Endothelial cell (in vitro differentiated cells): ENCODE results near the gene NRXN3. TPM values are rescaled to one million over a fixed set of nuclear protein-coding genes. Genes with fewer than 3 reads are reported as not detected.

Source experiments
- DNase-seq: peaks from one replicate; pipeline ENCODE4 v3.0.0; 2021; ENCODE audit warnings: low spot score
- H3K27ac Mint-ChIP-seq: one replicate; pipeline ENCODE4 v1.8.0; 2021; ENCODE audit warnings: mixed read lengths, inconsistent platforms; ENCODE audit not compliant: unreplicated experiment
- H3K27me3 Mint-ChIP-seq: one replicate; pipeline ENCODE4 v1.8.0; 2021; ENCODE audit warnings: mild to moderate bottlenecking, moderate library complexity, mixed read lengths, inconsistent platforms; ENCODE audit not compliant: unreplicated experiment
- H3K36me3 Mint-ChIP-seq: one replicate; pipeline ENCODE4 v1.8.0; 2021; ENCODE audit warnings: mild to moderate bottlenecking, low read depth, mixed read lengths, inconsistent platforms; ENCODE audit not compliant: unreplicated experiment
- H3K4me1 Mint-ChIP-seq: one replicate; pipeline ENCODE4 v1.8.0; 2021; ENCODE audit warnings: mild to moderate bottlenecking, mixed read lengths, inconsistent platforms; ENCODE audit not compliant: unreplicated experiment
- H3K4me3 Mint-ChIP-seq: one replicate; pipeline ENCODE4 v1.8.0; 2021; ENCODE audit warnings: mild to moderate bottlenecking, mixed read lengths, inconsistent platforms; ENCODE audit not compliant: unreplicated experiment
- H3K9me3 Mint-ChIP-seq: one replicate; pipeline ENCODE4 v1.8.0; 2021; ENCODE audit warnings: mixed read lengths, inconsistent platforms; ENCODE audit not compliant: unreplicated experiment
- total RNA-seq: library from RNA; stranded (reverse); fragmentation: NEBNext Ultra II Directional; extraction: Animal tissue kit (Norgen Biotek cat#: 25700); gene quantifications from one replicate; pipeline ENCODE4 v1.2.1, GENCODE V29; 2021; ENCODE audit not compliant: unreplicated experiment
- TF ChIP-seq, protein P1 (sequence below): fragments of 200-600 bp; sonication (generic); IDR thresholded peaks from one replicate; pipeline ENCODE4 v1.5.0; 2021; ENCODE audit warnings: antibody characterized with exemption; ENCODE audit not compliant: unreplicated experiment

NRXN3 gene
- total RNA-seq, 1 donor from 2014 or later: 2.3 TPM

DNA sequence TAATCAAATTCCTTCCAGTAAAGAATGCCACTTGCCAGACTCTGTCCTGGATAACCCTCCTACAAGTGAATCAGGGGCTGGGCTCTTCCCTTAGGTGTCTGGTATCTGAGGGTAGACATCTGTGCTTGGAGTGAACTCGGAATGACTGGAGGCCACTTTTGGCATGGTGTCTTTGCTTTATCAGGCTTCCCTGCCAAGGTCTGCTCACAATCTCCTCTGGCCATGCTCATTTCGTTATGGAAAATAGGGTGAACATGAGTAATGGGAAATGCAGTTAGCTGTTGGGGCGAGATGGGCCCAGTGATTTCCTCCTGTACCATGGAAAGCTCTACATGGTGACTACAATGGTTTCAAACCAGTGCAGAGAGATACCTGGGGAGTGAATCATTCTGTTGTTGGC is 212.9 kb downstream of the NRXN3 start:
- H3K4me1 Mint-ChIP-seq: no peaks in the 10 kb centered on the region
- H3K36me3 Mint-ChIP-seq: no peaks in the 10 kb centered on the region
- H3K27ac Mint-ChIP-seq: no peak overlapping the region
- H3K4me3 Mint-ChIP-seq: no peak overlapping the region
- TF ChIP-seq, protein P1, sequence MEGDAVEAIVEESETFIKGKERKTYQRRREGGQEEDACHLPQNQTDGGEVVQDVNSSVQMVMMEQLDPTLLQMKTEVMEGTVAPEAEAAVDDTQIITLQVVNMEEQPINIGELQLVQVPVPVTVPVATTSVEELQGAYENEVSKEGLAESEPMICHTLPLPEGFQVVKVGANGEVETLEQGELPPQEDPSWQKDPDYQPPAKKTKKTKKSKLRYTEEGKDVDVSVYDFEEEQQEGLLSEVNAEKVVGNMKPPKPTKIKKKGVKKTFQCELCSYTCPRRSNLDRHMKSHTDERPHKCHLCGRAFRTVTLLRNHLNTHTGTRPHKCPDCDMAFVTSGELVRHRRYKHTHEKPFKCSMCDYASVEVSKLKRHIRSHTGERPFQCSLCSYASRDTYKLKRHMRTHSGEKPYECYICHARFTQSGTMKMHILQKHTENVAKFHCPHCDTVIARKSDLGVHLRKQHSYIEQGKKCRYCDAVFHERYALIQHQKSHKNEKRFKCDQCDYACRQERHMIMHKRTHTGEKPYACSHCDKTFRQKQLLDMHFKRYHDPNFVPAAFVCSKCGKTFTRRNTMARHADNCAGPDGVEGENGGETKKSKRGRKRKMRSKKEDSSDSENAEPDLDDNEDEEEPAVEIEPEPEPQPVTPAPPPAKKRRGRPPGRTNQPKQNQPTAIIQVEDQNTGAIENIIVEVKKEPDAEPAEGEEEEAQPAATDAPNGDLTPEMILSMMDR: no peak
- no peaks in the 10 kb centered on the region for H3K27me3 Mint-ChIP-seq
- DNase-seq: no peak
- no peaks in the 10 kb centered on the region for H3K9me3 Mint-ChIP-seq

DNA sequence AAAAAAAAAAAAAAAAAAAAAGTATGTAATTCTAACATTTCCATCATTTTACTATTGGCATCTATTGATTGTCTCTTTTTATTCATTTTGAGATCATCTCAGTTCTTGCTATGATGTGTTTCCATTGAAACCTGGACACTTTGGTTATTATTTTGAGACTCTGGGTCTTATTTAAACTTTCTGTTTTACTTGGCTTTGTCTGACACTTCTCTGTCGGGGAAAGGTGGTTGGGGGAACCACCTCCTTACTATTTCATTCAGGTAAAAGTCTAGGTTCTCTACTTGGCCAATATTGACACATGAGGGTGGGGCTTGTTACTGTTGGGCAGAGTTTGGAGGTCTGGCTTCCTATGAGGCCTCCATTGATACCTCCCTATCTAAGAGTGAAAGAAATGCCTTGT is 228.0 kb downstream of the NRXN3 start:
- no peak for DNase-seq
- TF ChIP-seq, protein P1: no peak
- H3K4me3 Mint-ChIP-seq: no peak overlapping the region
- H3K9me3 Mint-ChIP-seq: no peaks in the 10 kb centered on the region
- H3K4me1 Mint-ChIP-seq: no peaks in the 10 kb centered on the region
- no peaks in the 10 kb centered on the region for H3K36me3 Mint-ChIP-seq
- H3K27ac Mint-ChIP-seq: no peak overlapping the region
- no peaks in the 10 kb centered on the region for H3K27me3 Mint-ChIP-seq

DNA sequence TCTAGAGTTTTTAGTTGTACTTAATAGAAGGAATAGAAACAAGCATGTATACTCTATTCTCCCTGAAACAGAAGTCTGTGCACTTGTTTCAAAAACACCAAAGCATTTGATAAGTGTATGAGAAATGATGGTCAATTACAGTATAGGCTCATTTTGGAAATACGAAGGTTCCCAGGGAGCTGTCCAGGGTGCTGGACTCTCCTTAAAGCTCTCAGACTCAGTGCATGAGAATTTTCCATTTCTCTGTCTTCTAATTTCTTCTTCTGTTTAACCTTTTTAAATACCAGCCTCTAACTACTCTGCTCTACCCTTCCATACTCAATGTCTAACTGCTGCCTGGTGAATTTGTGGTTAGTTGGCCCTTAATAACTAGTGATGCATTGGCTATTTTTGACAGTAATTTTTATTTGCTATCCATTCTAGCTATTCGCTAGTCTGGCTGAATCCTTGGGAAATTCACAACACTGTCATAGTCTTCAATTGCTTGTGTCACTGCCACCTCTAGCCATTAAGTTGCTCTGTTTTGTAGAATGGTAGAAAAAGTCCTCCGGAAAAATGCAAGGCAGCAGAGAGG is 229.2 kb downstream of the NRXN3 start:
- Mint-ChIP-seq H3K27me3 (no peaks in the 10 kb centered on the region), H3K4me3 (no peak overlapping the region), H3K4me1 (no peaks in the 10 kb centered on the region), H3K9me3 (no peaks in the 10 kb centered on the region), H3K27ac (no peak overlapping the region), H3K36me3 (no peaks in the 10 kb centered on the region)
- peak; percentile 61 for DNase-seq
- TF ChIP-seq, protein P1: no peak

DNA sequence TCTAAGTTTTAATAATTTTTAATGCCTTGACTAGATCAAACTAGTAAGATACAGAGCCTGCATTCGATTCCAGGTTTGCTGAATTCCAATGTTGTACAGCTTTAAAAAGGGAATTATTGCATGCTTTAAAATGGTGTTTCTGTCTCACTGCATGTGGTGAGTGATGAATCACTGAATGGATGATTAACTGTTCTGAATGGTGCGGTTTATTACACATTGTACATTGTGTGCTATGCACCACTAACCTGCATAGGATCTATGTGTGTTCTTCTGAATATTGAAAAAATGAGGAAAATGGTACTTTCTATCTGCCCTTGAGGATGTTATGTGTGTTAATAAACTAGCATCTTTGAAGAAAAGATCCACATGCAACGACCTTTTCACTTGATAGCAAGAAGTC is 231.7 kb downstream of the NRXN3 start:
- no peaks in the 10 kb centered on the region for H3K9me3 Mint-ChIP-seq
- H3K4me3 Mint-ChIP-seq: no peak overlapping the region
- H3K36me3 Mint-ChIP-seq: no peaks in the 10 kb centered on the region
- no peaks in the 10 kb centered on the region for H3K27me3 Mint-ChIP-seq
- no peaks in the 10 kb centered on the region for H3K4me1 Mint-ChIP-seq
- no peak for DNase-seq
- TF ChIP-seq, protein P1: no peak
- no peak overlapping the region for H3K27ac Mint-ChIP-seq

DNA sequence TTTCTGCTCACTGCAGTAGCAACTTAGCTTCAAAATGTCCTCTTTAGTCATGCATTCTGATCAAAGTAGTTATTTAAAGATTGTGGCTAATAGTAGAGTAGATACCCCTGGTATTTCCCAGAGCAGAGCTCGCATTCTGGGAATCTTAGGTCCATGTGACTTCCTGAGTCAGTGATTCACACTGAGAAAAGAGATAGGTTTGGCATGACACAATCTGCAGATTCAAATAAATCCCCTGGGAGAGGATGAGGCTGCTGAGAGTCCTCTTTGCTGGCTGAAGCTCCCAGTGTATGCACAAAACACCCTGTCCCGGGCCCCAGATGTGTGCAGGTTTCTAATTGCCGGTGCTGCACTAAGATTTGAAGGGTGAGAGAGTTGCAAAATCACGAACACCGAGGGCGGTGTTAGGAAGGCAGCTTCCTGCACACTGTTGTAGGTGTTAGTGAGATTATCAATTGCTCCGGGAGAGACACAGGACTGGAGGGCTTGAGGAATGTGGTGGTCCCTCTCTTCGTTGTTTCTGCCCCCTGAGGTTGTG is 233.2 kb downstream of the NRXN3 start:
- H3K27ac Mint-ChIP-seq: no peak overlapping the region
- H3K4me1 Mint-ChIP-seq: no peaks in the 10 kb centered on the region
- no peaks in the 10 kb centered on the region for H3K9me3 Mint-ChIP-seq
- H3K27me3 Mint-ChIP-seq: no peaks in the 10 kb centered on the region
- TF ChIP-seq, protein P1: no peak
- no peaks in the 10 kb centered on the region for H3K36me3 Mint-ChIP-seq
- no peak for DNase-seq
- H3K4me3 Mint-ChIP-seq: no peak overlapping the region
